ENCODE data around the gene USP28. TPM values are rescaled to one million over a fixed set of nuclear protein-coding genes. Genes with fewer than 3 reads are reported as not detected.

The USP28 gene
- total RNA-seq, result 33.5 and 41.1 TPM in 2 replicates

GRCh38 chr11:113875234-113876073 is at the start of gene USP28:
TSS of gene USP28 (minus strand) at chr11:113875572. CDS start at chr11:113875501, 71 bp downstream.

GRCh38 chr11:113904379-113905101 is 29.2 kb upstream of the USP28 start, which contains the start of gene HTR3B:
TSS of gene HTR3B (plus strand) at chr11:113904796. CDS start at chr11:113904934, 138 bp downstream.

GRCh38 chr11:113779496-113779895 is 95.9 kb downstream of the USP28 start, which contains the start of gene CLDN25:
TSS of gene CLDN25 (plus strand) at chr11:113779796. CDS start at chr11:113779796, 0 bp downstream.

GRCh38 chr11:113773416-113774173 is 101.8 kb downstream of the USP28 start, which contains the start of gene ZW10:
TSS of gene ZW10 (minus strand) at chr11:113773692. CDS start at chr11:113773666, 26 bp downstream.

Other genes with a start within 250 kb of the USP28 start
- gene TMPRSS5, start 169.3 kb downstream of the USP28 start, total RNA-seq, result under 0.01 and 0.14 TPM in 2 replicates
- 23.6 and 25.6 TPM in 2 replicates for gene ZW10, start 101.9 kb downstream of the USP28 start, total RNA-seq
- not detected in 2 replicates for gene CLDN25, start 95.8 kb downstream of the USP28 start, total RNA-seq
- not detected in 2 replicates for gene HTR3B, start 29.2 kb upstream of the USP28 start, total RNA-seq
- gene HTR3A, start 99.5 kb upstream of the USP28 start, total RNA-seq, result 0.14 TPM in 1 of 2 replicates, not detected in the other
- under 0.01 and 2.6 TPM in 2 replicates for gene ZBTB16, start 184.1 kb upstream of the USP28 start, total RNA-seq

All from nasal cavity respiratory epithelium epithelial cell of viscerocranial mucosa (primary cell).